ENCODE data around the gene MED9.

Gene MED9

DNA sequence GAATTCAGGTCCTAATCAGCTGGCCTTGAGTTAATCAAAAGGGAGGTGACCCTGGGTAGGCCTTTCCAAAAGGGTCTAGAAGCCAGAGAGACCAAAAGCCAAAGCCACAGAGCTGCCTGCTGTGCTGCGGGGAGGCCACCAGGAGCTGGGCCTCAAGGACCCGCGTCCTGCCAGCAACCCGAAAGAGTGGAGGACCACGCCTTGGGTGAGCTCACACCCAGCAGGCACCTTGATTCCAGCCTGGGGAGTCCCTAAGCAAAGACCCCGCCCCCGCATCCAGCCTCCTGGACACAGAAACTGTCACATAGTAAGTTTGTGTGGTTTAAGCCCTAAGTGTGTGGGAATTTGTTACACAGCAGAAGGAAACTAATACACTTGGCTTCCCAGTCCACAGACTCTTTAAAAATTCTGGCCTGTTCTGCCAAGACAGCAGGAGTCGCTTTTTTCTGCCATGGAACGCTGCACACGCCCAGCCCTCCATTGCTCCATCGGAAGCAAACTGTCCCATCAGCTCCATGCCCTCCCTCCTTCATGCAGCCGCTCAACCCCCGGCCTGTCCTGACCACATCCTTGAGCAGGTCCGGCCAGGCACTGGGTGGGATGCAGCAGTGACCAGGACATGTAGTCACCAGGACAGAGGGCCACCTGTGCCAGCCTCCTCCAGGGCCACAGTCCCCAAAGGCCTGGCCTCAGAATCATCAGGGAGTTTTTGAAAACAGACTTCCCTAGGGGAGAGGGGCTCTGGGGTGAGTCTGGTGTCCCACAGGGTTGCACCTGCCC lies 40.3 kb downstream of the MED9 start:
- no peak for DNase-seq

DNA sequence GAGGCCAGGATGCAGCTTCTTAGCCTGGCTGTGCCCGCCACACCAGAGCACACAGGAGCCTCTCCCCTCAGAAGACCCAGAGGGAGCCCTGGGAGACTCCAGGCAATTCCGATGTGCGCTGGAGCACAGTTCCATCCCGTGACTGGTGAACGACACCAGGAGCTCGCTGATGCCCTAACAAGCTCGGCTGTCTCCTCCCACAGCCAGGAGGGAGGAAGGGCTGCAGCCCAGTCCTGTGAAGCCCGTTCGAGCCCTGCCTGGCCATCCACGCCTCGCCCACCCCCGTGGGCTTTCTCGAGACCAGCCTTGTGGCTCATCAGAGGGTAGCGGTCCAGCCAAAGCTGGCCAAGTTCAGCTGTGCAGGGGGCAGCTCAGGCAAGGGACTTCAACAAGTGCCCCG lies 41.2 kb downstream of the MED9 start:
- no peak for DNase-seq

DNA sequence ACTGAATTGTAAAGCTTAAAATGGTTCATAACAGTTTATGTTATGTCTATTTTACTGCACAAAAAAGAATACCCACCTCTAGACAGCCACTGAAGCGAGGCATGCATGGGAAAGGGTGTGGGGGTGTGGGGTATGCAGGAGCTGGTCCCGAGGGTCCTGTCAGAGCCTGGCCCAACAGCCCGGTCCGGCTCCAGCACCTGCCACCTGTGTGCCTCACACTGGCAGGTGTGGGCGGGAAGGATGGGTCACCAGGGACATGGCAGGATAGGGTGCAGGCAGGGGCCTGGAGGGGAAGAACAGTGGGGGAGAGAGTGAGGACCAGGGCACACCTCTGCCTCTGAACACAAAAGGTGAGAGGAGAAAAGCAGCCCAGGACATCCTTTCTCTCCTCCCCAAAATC lies 42.2 kb downstream of the MED9 start:
- DNase-seq: no peak

DNA sequence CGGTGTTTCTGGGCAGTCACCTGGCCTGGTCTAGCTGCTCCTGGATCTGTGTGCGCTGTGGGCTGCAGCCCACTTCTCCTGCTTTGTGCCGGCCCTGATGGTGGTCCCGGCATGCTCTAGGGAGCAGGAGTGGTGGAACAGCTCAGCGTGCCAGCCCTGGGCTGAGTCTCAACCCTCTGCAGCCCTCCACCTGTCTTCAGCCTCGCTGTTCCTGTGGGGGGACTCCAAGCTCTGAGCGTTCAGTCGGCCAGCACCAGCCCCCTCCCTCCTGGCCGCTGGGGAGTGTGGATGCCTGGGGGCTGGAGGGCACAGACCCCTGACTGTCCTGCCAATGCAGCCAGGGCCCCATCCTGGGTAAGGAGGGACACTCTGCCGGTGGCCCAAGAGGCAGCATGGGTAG lies 43.1 kb downstream of the MED9 start:
- DNase-seq: no peak

DNA sequence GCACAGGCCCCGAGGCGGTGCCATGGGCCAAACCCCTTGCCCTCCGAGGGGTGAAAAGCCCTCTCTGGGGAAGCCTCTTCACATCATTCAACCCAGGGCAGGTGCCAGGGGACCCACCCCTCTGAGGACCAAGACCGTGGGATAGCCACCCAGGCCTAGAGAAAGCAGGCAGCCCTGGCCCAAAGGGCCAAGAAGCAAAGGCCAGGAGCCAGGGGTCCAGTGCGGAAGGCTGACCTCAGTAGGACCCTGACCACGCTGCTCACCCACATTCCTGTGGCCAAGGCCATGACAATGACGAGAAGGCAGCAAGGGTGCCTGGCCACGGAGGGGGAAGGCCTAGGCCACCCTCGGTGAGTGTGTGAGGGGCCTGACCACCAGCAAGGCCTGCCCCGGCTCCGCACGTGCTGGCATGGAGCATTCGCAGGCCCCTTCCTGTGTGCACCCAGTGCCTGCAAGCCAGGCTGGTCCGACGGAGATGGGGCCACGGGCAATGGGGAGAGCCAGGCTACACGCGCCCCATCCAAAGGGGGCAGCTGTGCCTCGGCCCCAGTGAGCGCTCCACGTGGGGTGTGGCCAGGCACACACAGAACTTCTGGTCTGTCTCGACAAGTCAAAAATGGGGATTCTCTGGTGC lies 43.9 kb downstream of the MED9 start:
- DNase-seq: no peak

DNA sequence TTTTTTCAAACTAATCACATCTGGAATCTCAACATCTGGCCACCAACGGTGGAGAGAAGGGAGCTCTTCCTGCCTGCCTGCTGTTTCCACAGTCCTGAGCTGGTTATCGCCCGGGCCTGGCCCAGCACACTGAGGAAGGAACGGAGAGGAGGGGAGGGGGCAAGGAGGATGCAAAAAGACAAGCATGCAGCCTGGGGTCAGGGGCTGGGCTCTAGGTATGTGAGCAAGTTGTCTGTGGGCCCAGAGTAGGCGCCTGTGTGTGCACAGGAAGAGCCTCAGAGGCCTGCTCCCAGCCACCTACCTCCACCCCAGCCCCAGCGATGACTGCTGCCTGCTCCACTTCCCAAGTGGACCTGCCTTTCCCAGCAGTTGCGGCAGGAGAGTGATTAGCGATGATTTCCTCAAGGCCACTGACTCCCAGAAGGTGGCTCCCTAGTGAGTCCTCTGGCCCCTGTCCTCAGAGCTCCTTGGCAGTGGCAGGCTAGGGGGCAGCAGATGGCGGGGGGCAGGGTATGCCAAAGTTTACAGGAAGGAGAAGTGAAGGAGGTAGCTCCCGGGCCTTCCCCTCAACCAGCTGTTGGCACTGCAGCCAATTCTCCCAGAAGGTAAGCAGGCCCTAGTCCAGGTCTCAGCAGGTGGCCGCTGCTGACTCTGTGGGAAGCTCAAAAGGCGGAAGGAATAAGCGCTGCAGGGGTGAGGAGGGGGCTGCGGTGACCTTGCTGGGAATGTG lies 46.4 kb downstream of the MED9 start:
- no peak for DNase-seq

DNA sequence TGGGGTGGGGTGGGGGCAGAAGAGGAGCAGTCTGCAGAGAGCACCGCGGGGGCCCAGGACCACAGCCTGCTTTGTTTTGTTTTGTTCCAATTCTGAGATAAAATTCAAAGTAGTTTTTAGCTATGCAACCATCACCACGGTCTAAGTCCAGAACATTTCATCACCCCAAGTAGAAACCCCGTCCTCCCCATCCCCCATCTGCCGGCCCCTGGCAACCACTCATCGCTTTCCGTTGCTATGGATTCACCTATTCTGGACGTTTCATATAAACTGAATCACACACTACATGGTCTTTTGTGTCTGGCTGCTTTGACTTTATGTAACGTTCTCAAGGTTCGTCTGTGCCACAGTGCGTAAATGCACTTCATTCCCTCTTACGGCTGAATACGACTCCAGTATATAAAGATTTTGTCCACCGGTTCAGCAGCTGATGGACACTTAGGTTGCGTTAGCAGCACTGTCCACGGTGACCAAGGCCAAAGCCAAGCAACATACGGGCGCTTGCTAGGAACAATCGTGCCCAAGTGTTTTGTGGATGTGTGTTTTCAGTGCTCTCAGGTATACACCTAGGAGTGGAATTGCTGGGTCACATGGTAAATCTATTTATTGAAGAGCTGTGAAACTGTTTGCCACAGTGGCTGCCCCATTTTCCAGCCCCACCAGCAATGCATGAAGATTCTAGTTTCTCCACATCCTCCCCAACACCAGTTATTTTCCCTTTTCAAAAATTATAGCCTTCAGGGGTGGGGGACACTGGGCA lies 47.1 kb downstream of the MED9 start:
- no peak for DNase-seq

DNA sequence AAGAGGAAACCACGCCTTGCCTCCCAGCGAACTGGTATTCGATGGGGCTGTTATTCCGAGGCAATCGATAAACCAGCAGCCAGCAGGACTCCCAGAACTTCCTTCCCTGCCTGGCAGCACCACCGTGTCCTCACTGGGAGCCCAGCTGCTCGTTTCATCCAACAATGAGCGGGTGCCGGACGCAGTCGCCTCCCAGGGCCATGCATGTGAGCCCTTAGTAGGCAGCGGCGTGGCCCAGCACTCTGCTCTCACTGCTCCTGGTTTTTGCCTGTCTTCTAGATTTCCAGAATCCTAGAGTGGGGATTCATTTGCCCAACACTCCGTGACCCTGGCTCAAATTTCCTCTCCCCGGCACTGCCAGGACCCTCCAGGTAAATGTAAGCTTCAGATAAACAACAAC lies 48.5 kb downstream of the MED9 start:
- DNase-seq: no peak

DNA sequence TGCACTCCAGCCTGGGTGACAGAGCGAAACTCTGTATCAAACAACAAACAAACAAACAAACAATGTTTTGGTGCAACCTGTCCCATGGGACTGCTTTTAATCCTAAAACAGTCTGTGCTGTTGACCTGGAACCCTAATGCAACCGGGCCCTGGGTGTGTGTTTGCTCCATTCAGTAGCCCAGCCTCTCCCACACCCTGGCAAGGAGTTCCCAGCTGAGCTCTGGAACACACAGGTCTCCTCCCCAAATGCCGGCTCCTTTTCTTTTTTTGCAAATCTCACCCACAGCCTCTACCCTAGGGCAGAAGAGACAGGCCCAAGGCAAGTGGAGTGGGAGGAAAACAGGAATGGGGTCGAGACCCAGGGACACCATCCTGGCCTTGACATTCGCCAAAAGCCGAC lies 49.2 kb downstream of the MED9 start:
- DNase-seq: no peak

DNA sequence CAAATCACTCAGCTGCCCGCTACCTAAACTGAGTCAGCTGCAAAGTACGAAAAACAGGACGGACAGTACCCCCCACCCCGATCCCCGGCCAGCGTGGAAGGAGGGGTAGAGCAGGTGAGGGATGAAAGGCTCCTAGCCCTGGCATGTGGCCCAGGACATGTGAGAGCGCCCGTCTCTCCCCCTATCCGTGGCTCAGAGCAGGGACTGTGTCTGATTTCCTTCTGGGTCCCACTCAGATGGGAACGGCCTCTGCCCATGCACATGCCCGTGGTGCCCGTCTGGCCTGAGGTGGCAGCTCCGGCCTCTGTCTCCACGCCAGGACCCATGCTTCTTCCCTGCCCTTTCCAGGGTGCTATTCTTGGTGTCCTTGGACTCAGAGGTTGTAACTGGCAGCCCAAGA lies 49.6 kb downstream of the MED9 start:
- no peak for DNase-seq

DNA sequence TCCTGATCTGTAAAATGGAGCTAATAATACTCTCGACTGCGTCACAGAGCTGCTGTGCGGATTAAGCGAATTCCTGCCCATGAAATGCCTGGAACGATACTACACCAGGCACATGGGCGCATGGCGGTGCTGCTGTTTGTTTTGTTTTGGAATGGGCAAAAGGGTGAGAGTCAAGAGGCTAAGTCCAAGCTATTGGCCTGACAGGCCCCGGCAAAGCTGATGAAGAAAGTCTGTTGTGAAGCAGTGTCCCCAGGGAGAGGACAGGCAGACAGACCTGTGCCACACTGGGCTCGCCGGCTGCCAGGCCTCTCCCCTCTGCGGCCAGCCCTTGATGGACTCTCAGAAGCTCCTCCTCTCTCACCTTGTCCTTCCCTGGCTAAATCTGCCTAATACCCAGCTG lies 50.7 kb downstream of the MED9 start:
- DNase-seq: no peak

DNA sequence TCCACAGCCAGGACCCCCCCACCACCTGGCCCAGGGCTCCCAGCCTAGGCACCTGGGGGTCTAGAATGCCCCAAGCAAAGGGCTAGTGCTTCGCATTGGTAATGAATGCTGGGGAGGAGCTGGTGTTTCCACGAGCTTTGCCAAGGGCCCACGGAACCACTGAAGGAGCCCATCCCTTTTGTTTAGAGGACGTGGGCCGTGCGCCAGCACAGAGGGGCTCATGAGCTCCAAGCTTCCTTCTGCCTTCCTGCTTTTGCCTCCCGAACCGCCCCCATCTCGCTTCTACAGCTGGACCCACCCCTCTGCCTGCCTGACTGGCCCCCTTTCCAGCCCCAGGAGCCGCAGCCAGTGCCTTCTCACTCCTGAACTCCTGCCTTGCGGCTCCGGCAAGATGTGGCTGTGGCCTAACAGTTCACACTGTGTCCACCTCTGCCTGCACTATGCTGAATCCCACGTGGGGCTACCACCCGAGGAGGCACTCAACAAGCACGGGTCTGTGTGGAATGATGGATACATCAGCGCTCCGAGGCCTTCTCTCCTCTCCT lies 51.2 kb downstream of the MED9 start:
- DNase-seq: no peak

DNA sequence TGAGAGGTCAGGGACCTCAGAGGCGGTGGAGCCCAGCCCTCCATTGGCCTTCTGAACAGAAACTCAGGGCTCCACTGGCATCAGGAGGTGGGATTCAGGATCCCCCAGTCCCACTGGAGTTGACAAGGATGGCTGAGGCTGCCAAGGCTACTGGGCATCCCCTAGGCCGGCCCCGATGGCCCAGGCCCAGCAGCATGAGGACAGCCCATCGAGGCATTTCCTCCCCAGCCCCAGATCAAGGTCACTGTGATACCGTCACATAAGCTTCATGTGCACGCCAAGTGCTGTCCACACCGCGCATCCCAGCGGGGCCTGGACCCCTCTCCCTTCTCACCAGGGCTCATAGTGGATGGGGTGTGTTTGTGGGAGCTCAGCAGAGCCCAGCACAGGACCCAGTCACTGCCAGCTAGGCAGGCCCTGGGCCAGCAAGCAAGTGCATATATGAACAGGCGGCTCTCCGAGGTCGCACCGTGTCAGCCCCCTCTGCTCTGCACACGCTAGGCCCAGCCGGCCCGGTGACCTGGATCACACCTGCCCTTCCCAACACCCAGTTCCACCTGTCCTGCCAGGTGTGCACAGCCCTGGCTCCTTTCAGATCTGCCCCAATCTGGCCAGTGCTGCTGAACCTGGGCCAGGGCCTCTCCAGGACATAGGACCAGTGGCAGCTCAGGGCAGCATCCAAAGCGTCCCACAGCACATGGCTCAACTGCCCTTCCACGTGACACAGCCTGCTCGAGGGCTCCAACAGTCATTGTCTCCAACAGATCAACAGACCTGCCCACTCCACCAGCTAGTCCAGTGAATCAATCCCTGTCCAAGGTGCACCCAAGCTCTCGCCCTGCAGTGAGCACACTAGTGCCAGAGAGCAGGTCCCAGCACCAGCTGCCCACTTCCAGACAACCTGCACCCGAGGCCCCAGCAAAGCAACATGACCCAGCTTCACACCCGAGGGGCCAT lies 52.2 kb downstream of the MED9 start:
- DNase-seq: no peak

DNA sequence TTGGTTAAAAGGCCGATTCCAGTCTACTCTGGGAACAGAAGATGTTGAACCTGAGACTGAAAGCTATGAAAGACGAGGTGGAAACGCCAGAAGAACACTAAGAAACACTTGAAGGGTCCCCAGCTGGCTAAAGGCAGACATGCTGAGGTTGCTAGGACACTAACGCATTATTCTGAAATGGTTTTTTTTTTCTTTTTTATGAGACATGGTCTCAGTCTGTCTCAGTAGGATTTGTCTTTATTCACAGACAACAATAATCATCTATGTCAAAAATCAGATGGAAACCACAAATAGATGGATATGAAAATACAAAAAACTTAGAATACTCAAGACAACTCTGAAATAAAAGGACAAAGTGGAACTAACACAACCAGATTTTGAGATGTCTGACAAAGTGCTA lies 54.4 kb downstream of the MED9 start:
- no peak for DNase-seq

DNA sequence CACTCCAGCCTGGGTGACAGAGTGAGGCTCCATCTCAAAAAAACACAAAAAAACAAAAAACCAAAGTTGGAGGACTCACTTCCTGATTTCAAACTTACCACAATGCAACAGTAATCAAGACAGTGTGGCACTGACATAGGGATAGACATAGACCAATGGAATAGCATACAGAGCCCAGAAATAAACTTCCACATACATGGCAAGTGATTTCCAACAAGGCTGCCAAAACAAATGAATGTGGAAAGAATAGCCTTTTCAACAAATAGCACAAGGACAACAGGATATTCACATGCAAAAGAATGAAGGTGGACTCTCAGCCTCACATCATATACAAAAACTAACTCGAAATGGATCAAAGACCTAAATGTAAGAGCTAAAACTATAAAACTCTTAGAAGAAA lies 56.2 kb downstream of the MED9 start:
- DNase-seq: no peak

DNA sequence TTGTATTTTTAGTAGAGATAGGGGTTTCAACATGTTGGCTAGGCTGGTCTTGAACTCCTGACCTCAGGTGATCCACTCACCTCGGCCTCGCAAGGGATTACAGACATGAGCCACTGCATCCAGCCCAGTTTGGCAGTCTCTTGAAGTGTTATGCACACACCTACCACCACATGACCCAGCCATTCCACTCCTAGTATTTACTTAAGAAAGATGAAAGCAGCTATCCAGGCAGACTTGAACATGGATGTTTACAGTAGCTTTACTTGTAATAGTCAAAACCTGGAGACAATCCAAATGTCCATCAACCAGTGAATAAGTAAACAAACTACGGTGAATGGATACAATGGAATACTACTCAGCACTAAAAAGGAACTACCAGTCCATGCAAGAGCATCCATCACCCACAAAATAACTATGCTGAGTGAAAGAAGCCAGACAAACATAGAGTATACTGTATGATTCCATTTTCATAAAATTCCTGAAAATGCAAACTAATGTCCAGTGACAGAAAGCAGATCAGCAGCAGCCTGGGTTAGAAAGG lies 57.2 kb downstream of the MED9 start:
- no peak for DNase-seq

DNA sequence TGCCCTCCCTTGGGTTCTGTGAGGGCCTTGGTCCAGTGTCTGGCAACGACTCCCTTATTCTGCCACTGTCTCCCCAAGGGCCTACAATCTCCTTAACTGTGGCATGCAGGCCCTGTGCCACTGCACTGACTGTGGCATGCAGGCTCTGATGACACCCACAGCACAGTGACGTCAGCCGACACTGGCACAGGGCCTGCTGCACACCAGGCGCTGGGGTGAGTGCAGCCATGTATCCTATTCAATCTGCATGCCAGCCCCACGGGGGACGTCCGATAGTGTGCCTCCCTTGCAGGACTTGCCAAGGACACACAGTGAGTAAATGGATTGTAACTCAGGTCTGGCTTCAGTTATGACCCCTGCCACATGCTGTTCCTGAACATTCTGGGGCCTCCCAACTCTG lies 59.2 kb downstream of the MED9 start:
- no peak for DNase-seq

DNA sequence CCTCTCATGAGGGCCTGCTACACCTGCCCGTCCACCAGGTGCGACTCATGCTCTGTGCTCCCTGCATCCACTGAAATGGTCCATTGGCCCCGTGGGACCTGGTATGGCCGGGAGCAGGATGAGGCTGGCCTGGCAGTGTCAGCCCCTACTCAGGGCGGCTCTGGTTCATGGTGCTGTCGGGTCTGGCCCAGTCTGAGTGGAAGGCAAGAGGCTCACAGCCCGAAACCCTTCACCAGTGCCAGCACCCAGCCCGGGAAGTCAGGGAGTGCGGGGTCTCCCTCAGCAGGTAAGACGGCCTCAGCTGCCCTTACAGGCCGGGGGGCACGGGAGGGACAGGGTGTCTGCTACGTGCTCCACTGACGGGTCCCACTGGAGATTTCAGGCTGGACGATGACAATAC lies 59.9 kb downstream of the MED9 start:
- no peak for DNase-seq

DNA sequence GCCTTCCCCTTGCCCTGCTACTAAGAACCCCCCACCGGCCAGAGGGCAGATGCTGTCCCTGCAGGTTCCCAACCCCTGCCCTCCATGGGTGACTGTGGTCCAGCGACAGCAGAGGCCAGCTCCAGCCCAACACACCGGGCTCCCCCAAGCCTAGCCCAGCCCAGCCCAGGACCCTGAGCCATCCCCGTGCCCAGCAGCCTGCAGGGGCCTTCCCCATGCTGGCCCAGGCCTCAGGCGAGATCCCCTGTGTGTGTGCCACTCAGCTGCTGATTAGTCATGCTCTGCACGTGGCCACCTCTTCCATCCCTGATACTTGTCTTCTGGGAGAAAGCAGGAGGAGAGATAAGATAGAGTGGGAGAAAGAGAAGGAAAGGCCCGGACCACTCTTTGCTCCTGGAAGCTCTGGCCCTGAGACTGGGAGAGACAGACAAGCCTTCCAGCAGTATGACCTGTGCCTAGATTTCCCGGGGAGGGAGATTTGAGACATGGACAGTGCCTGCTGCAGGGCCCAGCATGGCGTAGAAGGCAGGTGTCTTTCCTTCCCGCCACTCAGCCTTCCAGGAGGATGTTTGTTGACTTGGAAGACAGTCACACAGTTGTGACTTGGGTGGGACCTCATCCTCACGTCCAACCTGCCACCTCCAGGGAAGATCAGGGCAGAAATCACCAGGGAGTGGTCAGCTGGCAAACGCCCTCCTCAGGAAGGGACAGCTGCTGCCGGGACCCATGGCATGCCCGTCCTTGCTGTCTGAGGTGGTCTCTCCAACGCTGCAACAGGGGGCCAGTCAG lies 60.7 kb downstream of the MED9 start:
- DNase-seq: no peak
